A673 (cell line): ENCODE measurements around the gene MYD88.

ENCODE experiments used
- EZH2 ChIP-seq: fragments of 200-600 bp; sonication (generic); IDR thresholded peaks from 2 replicates; pipeline ENCODE4 v1.6.1; 2017; ENCODE audit warnings: borderline replicate concordance, low read depth, mild to moderate bottlenecking, mixed read lengths, antibody characterized with exemption, low read length; ENCODE audit not compliant: poor library complexity, severe bottlenecking
- TF ChIP-seq, protein P1 (sequence below): fragments of 300-800, 200-600 bp; sonication (generic); conservative IDR thresholded peaks from 2 replicates; pipeline ENCODE4 v1.5.1; 2017; ENCODE audit warnings: low read depth, mild to moderate bottlenecking, antibody characterized with exemption, low read length, moderate library complexity, mixed read lengths

DNA sequence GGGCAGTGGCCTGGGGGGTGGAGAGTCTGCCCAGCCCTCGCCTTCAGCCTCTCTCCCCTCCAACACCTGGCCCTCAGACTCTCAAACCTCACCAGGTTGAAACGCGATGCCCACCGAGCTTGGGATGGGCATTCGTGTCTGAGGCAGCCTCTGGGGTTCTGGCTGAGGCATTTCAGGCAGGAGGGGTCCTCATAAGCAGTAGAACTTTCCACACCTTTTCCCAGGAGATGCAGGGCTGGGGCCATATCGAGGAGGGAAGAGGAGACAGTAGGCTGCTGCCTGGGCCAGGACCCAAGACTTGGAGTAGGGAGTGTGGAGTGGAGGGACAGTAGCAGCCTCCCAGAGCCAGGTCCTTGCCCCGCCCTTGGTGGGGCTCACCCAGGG is 26.1 kb upstream of the MYD88 start:
- TF ChIP-seq, protein P1, sequence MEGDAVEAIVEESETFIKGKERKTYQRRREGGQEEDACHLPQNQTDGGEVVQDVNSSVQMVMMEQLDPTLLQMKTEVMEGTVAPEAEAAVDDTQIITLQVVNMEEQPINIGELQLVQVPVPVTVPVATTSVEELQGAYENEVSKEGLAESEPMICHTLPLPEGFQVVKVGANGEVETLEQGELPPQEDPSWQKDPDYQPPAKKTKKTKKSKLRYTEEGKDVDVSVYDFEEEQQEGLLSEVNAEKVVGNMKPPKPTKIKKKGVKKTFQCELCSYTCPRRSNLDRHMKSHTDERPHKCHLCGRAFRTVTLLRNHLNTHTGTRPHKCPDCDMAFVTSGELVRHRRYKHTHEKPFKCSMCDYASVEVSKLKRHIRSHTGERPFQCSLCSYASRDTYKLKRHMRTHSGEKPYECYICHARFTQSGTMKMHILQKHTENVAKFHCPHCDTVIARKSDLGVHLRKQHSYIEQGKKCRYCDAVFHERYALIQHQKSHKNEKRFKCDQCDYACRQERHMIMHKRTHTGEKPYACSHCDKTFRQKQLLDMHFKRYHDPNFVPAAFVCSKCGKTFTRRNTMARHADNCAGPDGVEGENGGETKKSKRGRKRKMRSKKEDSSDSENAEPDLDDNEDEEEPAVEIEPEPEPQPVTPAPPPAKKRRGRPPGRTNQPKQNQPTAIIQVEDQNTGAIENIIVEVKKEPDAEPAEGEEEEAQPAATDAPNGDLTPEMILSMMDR = no peak
- TF ChIP-seq EZH2 = no peak
